Measurements from ENCODE around the gene SELENOM. TPM values are rescaled to one million over a fixed set of nuclear protein-coding genes. Genes with fewer than 3 reads are reported as not detected.
A peak's percentile ranks its signal among the peaks of the same experiment; 100 is the strongest.

The SELENOM gene
- total RNA-seq, 4 donors from 2014 or later: 591 to 706 (median 650) TPM

DNA sequence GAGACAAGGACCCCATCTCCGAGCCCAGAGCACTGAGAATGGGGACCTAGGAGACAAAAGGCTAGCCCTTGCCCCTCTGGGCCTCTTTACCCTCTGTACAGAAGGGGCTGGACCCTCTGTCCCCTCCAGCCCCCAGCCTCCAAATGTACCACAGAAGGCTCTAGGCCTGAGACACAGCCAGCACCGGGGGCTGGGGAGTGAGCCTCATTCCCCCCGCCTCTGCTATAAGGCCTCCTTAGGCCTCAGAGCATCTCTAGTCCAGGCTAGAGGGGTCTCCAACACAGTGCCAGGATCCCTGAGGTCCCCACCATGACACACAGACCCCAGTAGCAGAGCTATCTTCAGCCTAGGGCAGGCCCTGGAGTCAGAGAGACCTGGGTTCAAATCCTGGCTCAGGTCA is 21.4 kb downstream of the SELENOM start:
- Histone ChIP-seq H3K4me1 (peaks cover 0 to 77% (median 68%) of the 10 kb centered on the region in 4 donors), H3K36me3 (peaks cover 0 to 34% (median 3%) of the 10 kb centered on the region in 3 donors), H3K9me3 (no peaks in the 10 kb centered on the region), H3K27me3 (no peaks in the 10 kb centered on the region), H3K4me3 (peak overlapping the region in 3 of 4 donors; percentile 45 to 66 (median 61)), H3K27ac (peak overlapping the region; percentile 89 to 99 (median 98))
- TF ChIP-seq EP300 (IDR thresholded peaks at IDR 0.05) (no peak), POLR2A (IDR thresholded peaks at IDR 0.05) (no peak)
- TF ChIP-seq, protein P1, sequence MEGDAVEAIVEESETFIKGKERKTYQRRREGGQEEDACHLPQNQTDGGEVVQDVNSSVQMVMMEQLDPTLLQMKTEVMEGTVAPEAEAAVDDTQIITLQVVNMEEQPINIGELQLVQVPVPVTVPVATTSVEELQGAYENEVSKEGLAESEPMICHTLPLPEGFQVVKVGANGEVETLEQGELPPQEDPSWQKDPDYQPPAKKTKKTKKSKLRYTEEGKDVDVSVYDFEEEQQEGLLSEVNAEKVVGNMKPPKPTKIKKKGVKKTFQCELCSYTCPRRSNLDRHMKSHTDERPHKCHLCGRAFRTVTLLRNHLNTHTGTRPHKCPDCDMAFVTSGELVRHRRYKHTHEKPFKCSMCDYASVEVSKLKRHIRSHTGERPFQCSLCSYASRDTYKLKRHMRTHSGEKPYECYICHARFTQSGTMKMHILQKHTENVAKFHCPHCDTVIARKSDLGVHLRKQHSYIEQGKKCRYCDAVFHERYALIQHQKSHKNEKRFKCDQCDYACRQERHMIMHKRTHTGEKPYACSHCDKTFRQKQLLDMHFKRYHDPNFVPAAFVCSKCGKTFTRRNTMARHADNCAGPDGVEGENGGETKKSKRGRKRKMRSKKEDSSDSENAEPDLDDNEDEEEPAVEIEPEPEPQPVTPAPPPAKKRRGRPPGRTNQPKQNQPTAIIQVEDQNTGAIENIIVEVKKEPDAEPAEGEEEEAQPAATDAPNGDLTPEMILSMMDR (IDR thresholded peaks at IDR 0.05): no peak
- 40 to 70% methylated on average over 2 of the region's 3 CpGs for WGBS, 2 donors
- no peak for DNase-seq (ENCODE audit: low spot score in 2 of 2)

DNA sequence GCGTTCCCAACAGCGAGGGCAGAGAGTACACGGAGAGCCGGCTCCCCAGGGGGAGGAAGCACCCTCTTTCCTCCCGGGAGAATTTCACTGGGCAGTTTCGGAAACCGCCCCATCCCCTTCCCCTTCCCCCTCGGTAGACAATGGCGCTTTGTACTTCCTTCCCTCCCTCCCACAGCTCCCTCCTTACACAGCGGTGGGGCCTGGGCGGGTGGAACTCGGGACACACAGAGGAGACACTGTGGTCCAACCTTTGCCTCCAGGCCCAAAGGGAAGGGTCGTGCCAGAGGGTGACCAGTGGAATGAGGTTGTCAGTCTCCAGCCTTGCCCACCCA is 21.9 kb downstream of the SELENOM start:
- WGBS, 2 donors: 3 to 6% methylated on average over 12 to 13 of the region's 13 CpGs
- Histone ChIP-seq H3K36me3 (peaks cover 0 to 29% (median 0%) of the 10 kb centered on the region in 3 donors), H3K4me3 (peak overlapping the region; percentile 45 to 66 (median 64)), H3K27me3 (no peaks in the 10 kb centered on the region), H3K9me3 (no peaks in the 10 kb centered on the region), H3K27ac (peak overlapping the region; percentile 89 to 99 (median 98)), H3K4me1 (peaks cover 0 to 81% (median 68%) of the 10 kb centered on the region in 4 donors)
- TF ChIP-seq POLR2A (IDR thresholded peaks at IDR 0.05) (no peak), EP300 (IDR thresholded peaks at IDR 0.05) (no peak)
- TF ChIP-seq, protein P1 (IDR thresholded peaks at IDR 0.05): peak in 1 of 5 experiments; percentile 14
- no peak for DNase-seq (ENCODE audit: low spot score in 2 of 2)

DNA sequence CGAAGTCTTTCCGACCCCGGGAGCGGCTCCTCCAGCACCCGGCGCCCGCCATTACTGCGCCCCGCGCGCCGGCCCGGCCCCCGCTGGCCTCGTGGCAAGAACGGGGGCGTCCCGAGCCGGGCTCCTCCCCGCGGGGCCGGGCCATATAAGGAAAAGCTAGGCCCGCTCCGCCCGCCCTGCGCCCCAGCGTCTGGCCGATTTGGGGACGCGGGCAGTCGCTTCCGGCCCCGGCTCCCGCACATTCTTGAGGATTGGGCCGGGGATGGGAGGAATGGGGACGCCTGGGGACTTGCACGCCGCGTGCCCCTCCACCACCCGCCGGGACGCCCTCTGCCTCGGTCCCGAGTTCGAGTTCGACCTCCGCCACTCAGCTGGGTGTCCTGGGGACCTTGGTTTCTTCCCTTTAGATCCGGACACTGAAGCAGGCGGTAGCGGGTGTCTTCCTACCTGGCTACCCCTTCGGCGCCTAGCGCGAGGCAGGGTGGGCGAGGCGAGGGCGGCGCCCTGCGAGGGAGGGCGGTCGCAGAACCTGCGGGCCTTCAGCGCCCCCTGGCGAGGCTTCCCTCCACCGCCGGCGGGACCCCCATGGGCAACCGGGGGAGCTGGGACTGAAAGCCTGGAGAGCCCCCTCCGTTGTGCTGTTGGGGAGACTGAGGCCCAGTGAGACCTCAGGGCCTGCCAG is 22.4 kb downstream of the SELENOM start:
- WGBS, 2 donors: 0 to 3% methylated on average over 20 to 60 of the region's 69 CpGs
- peak; percentile 64 to 91 for TF ChIP-seq POLR2A (IDR thresholded peaks at IDR 0.05)
- TF ChIP-seq EP300 (IDR thresholded peaks at IDR 0.05): peak in 1 of 2 donors; percentile 87
- TF ChIP-seq, protein P1 (IDR thresholded peaks at IDR 0.05): peak; percentile 88 to 97 (median 94)
- H3K4me3 ChIP-seq: peak overlapping the region; percentile 45 to 66 (median 64)
- H3K27me3 ChIP-seq: no peaks in the 10 kb centered on the region
- H3K9me3 ChIP-seq: no peaks in the 10 kb centered on the region
- H3K4me1 ChIP-seq: peaks cover 0 to 83% (median 66%) of the 10 kb centered on the region in 4 donors
- H3K27ac ChIP-seq: peak overlapping the region; percentile 89 to 99 (median 98)
- DNase-seq (ENCODE audit: low spot score in 2 of 2): peak; percentile 84
- H3K36me3 ChIP-seq: peaks cover 0 to 24% (median 0%) of the 10 kb centered on the region in 3 donors

DNA sequence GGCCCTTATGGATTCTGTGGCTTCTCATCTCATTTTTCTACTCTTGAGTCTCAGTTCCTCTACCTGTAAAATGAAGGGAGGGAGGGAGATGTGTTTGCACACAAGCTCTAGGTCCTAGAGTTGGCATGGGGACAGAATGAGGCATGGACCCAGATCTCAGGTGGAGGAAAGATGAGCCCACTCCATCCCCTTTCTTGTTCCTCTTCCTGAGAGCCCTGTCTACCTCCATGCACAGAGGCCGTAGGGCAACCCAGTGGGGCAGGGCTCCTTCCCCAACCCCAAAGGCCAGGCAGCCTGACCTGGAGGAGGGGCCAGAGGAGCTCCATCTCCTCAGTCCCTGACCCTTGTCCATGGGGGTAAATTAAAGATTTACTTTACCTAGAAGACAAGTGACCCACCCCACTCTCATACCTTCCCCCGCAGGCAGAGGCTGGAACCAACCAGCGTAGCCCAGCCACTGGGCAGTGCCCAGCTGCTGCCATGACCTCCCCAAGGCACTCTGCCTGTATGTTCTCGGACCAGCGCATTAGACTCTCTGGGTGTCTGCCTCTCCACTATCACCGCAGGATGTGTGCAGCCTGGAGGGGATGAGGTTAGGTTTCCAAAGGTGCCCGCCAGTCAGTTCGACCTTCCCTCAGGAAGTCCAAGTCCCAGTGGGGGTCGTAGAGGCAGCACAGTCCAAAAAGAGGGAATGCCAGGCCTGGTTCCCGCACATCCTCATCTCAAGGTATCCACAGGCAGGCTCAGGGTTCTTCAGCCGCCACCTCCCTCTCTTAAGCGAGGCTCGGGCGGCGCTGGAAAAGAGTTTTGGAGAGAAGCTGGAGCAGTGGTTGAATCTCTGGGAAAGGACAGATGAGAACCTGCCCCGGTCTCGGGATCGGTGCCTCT is 23.2 kb downstream of the SELENOM start:
- Histone ChIP-seq H3K27me3 (no peaks in the 10 kb centered on the region), H3K4me3 (peak overlapping the region; percentile 61 to 80 (median 66)), H3K4me1 (peaks cover 0 to 75% (median 61%) of the 10 kb centered on the region in 4 donors), H3K36me3 (peaks cover 0 to 16% (median 0%) of the 10 kb centered on the region in 3 donors), H3K9me3 (no peaks in the 10 kb centered on the region), H3K27ac (peak overlapping the region; percentile 89 to 99 (median 98))
- WGBS, 2 donors: 11 to 12% methylated on average over 17 to 18 of the region's 18 CpGs
- TF ChIP-seq POLR2A (IDR thresholded peaks at IDR 0.05) (no peak), EP300 (IDR thresholded peaks at IDR 0.05) (no peak)
- TF ChIP-seq, protein P1 (IDR thresholded peaks at IDR 0.05): no peak
- DNase-seq (ENCODE audit: low spot score in 2 of 2): no peak
